ENCODE measurements around the gene TTLL13.
A peak's percentile ranks its signal among the peaks of the same experiment; 100 is the strongest.
"Not testable (repeated sequence)": the region's sequence is repeated elsewhere in the genome, so short reads cannot be mapped to it uniquely, and the experiment has no call there.

TTLL13 gene

GRCh38 chr15:90286678-90287077 is 37.3 kb downstream of the TTLL13 start:
- peak in 1 of 2 donors; percentile 20 for DNase-seq

- no peak for DNase-seq
Observed at GRCh38 chr15:90287101-90287500, 37.7 kb downstream of the TTLL13 start.

- no peak for DNase-seq
Observed at GRCh38 chr15:90287946-90288345, 38.6 kb downstream of the TTLL13 start.

- no peak for DNase-seq
Observed at GRCh38 chr15:90291679-90292356, 42.5 kb downstream of the TTLL13 start.

GRCh38 chr15:90293040-90293810 is 43.9 kb downstream of the TTLL13 start:
- DNase-seq: peak in 1 of 2 donors; percentile 80

- no peak for DNase-seq
Observed at GRCh38 chr15:90294159-90294558, 44.8 kb downstream of the TTLL13 start.

GRCh38 chr15:90294601-90295269 is 45.4 kb downstream of the TTLL13 start:
- DNase-seq: no peak

- no peak for DNase-seq
Observed at GRCh38 chr15:90295270-90295648, 45.9 kb downstream of the TTLL13 start.

GRCh38 chr15:90296316-90296884 is 47.0 kb downstream of the TTLL13 start:
- not testable (repeated sequence) for DNase-seq

GRCh38 chr15:90297021-90297420 is 47.7 kb downstream of the TTLL13 start:
- DNase-seq: no peak

GRCh38 chr15:90300541-90300940 is 51.2 kb downstream of the TTLL13 start:
- DNase-seq: no peak

- peak in 1 of 2 donors; percentile 66 for DNase-seq
Observed at GRCh38 chr15:90300988-90301706, 51.8 kb downstream of the TTLL13 start.

GRCh38 chr15:90301707-90302300 is 52.4 kb downstream of the TTLL13 start:
- DNase-seq: no peak

GRCh38 chr15:90305355-90305754 is 56.0 kb downstream of the TTLL13 start:
- DNase-seq: not testable (repeated sequence)

GRCh38 chr15:90305932-90306331 is 56.6 kb downstream of the TTLL13 start:
- no peak for DNase-seq

GRCh38 chr15:90306560-90306959 is 57.2 kb downstream of the TTLL13 start:
- DNase-seq: peak; percentile 62 to 75

GRCh38 chr15:90307661-90308060 is 58.3 kb downstream of the TTLL13 start:
- DNase-seq: no peak

GRCh38 chr15:90309020-90309419 is 59.7 kb downstream of the TTLL13 start:
- DNase-seq: no peak
